ENCODE data around the gene VAV3.

DNA sequence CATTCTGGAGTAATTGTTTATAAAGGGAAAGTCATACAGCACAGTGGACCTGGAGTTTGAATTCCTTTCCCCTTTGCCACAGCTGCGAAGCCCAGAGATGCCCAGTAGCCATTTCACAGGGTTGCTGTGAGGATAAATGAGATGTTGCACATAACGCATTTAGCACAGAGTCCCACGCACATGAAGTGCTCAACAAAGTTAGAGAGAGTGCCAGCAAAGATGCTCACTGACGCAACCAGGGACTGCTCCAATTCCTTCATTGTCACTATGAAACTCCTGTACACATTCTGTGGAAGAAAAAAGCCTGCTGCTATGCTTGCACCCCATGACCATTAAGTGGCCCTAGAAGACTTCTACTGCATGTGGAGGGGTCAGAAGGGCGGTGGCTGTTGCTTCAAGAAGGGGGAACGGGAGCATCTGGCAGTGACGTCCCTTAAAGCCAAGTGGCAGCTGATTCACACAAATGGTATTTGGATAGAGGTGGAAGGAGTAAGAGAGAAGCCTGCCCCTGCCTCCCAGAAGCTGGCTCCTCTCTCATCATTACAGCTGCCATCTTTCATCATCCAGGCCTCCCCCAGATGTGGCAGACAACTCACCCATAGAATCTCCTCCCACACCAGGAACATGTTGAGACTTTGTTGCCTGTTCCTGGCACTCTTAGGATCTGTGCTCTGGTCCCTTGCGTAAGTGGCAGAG lies 26.5 kb upstream of the VAV3 start:
- TF ChIP-seq, protein P1, sequence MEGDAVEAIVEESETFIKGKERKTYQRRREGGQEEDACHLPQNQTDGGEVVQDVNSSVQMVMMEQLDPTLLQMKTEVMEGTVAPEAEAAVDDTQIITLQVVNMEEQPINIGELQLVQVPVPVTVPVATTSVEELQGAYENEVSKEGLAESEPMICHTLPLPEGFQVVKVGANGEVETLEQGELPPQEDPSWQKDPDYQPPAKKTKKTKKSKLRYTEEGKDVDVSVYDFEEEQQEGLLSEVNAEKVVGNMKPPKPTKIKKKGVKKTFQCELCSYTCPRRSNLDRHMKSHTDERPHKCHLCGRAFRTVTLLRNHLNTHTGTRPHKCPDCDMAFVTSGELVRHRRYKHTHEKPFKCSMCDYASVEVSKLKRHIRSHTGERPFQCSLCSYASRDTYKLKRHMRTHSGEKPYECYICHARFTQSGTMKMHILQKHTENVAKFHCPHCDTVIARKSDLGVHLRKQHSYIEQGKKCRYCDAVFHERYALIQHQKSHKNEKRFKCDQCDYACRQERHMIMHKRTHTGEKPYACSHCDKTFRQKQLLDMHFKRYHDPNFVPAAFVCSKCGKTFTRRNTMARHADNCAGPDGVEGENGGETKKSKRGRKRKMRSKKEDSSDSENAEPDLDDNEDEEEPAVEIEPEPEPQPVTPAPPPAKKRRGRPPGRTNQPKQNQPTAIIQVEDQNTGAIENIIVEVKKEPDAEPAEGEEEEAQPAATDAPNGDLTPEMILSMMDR (optimal IDR thresholded peaks at IDR 0.05 in 1 of 3, IDR thresholded peaks at IDR 0.05 in 1 of 3, conservative IDR thresholded peaks at IDR 0.05 in 1 of 3; ENCODE audit: extremely low read depth in 1 of 3, insufficient read depth in 2 of 3, low read length in 3 of 3), result no peak
- TF ChIP-seq EZH2 (IDR thresholded peaks at IDR 0.05; ENCODE audit: low read length), result no peak
